Spleen (tissue), 7 donors: ENCODE results near the gene MYOCD.

Source experiments
- CTCF ChIP-seq, 11 experiments: fragments of 200-600 bp in 7 of 11; fragments of 450-650 bp in 4 of 11; sonication (generic) in 4 of 11; IDR thresholded peaks in 8 of 11; conservative IDR thresholded peaks in 3 of 11; 1 replicate in 7 of 11; 2 replicates in 4 of 11; pipeline versions ENCODE4 v1.4.0 to v1.8.0; 2016 to 2021; ENCODE audit warnings: antibody characterized with exemption in 11 of 11, inconsistent platforms in 4 of 11, mild to moderate bottlenecking in 1 of 11
- POLR2A ChIP-seq, 3 donors: fragments of 450-650 bp; IDR thresholded peaks; one replicate each; pipeline ENCODE4 v1.5.1; 2017; ENCODE audit warnings: antibody characterized with exemption in 3 of 3, mild to moderate bottlenecking in 1 of 3
- donor health status: DM: no; HTN: no; CAD: no; lungs with moderate emphysema.
- donor health status: DM: no; HTN: no; CAD: no.
- donor health status: DM: no; HTN: no; CAD: no.

DNA sequence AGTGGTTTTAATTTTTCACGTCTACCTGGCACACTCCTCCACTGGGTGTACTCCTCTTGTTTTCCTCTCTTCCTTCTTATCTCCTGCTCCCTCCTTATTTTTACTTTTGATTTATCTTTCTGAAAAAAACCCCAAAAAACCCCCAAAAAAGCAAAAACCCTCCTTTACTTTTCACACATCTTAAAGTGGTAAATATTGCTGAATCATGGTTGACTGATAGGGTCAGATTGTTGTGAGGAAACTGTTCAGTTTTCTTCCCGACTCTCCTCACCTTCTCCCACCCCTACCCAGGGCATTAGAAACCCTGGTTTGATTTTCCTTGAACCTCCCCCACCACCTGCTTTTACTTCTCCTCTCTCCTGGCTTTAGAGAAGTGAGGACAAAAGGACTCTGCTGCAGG lies 149.0 kb downstream of the MYOCD start:
- no peak for TF ChIP-seq CTCF (IDR thresholded peaks at IDR 0.05 in 8 of 11, conservative IDR thresholded peaks at IDR 0.05 in 3 of 11)
- no peak for TF ChIP-seq POLR2A (IDR thresholded peaks at IDR 0.05)
